K562 (cell line): ENCODE data around the gene ERI2. TPM values are rescaled to one million over a fixed set of nuclear protein-coding genes. Genes with fewer than 3 reads are reported as not detected.
A peak's percentile ranks its signal among the peaks of the same experiment; 100 is the strongest.

Source experiments
- ATF7 ChIP-seq: fragments of 450-650 bp; IDR thresholded peaks from 2 replicates; pipeline ENCODE4 v1.7.1; 2014; ENCODE audit warnings: mild to moderate bottlenecking, moderate library complexity
- CBX5 ChIP-seq: IDR thresholded peaks from 2 replicates; pipeline ENCODE4 v1.6.1; 2014; ENCODE audit warnings: low read depth, borderline replicate concordance
- EP400 ChIP-seq: fragments of 450-650 bp; IDR thresholded peaks from 2 replicates; pipeline ENCODE4 v1.6.1; 2017; ENCODE audit warnings: antibody characterized with exemption, mild to moderate bottlenecking, moderate library complexity
- ETV5 ChIP-seq: sonication (generic); formaldehyde crosslinking; IDR thresholded peaks from 2 replicates; pipeline ENCODE4 v1.4.0; 2020; ENCODE audit warnings: low read depth, mild to moderate bottlenecking, missing genetic modification reagents
- FIP1L1 ChIP-seq: fragments of 200-400 bp; formaldehyde crosslinking; IDR thresholded peaks from 2 replicates; pipeline ENCODE4 v1.6.1; 2018; ENCODE audit warnings: mild to moderate bottlenecking, low read depth, low read length; ENCODE audit not compliant: poor library complexity, severe bottlenecking
- HMGXB4 ChIP-seq: sonication (generic); formaldehyde crosslinking; IDR thresholded peaks from 2 replicates; pipeline ENCODE4 v1.8.1; 2023; ENCODE audit warnings: mild to moderate bottlenecking, missing genetic modification reagents
- HNRNPLL ChIP-seq: fragments of 200-400 bp; formaldehyde crosslinking; IDR thresholded peaks from 2 replicates; pipeline ENCODE4 v1.6.1; 2017; ENCODE audit warnings: low read length, low read depth, mild to moderate bottlenecking; ENCODE audit not compliant: poor library complexity, severe bottlenecking
- HOMEZ ChIP-seq: fragments of 250-450 bp; sonication (Bioruptor Pico); IDR thresholded peaks from 2 replicates; pipeline ENCODE4 v1.4.0; 2020; ENCODE audit warnings: mild to moderate bottlenecking, moderate library complexity
- MAFF ChIP-seq: IDR thresholded peaks from 2 replicates; pipeline ENCODE4 v1.6.1; 2012; ENCODE audit warnings: low read length, improper control_type of control experiment
- NBN ChIP-seq: fragments of 450-650 bp; IDR thresholded peaks from 2 replicates; pipeline ENCODE4 v1.6.1; 2016; ENCODE audit warnings: low read depth, mild to moderate bottlenecking
- NFATC3 ChIP-seq: fragments of 450-650 bp; IDR thresholded peaks from 2 replicates; pipeline ENCODE4 v1.6.1; 2017; ENCODE audit warnings: mild to moderate bottlenecking
- PHF8 ChIP-seq: fragments of 200-600 bp; sonication (generic); IDR thresholded peaks from 2 replicates; pipeline ENCODE4 v1.6.1; 2012; ENCODE audit warnings: mixed run types, mild to moderate bottlenecking, inconsistent platforms, low read length, moderate library complexity, borderline replicate concordance
- SIN3B ChIP-seq: fragments of 450-650 bp; IDR thresholded peaks from 2 replicates; pipeline ENCODE4 v1.6.1; 2017; ENCODE audit warnings: low read depth, mild to moderate bottlenecking, moderate library complexity
- STAT5A ChIP-seq: IDR thresholded peaks from 2 replicates; pipeline ENCODE4 v1.6.1; 2012; ENCODE audit warnings: low read length, inconsistent platforms, borderline replicate concordance
- ZFX ChIP-seq: sonication (generic); formaldehyde crosslinking; IDR thresholded peaks from 2 replicates; pipeline ENCODE4 v1.8.0; 2022; ENCODE audit warnings: mild to moderate bottlenecking, missing genetic modification reagents, moderate library complexity
- polyA plus RNA-seq, 8 experiments: library from polyadenylated mRNA; depleted of rRNA in 4 of 8; stranded (reverse) in 5 of 8; unstranded in 3 of 8; fragments of >200 nt; fragmentation: Nextera tagmentation in 2 of 8; fragmentation: Illumina TruSeq in 1 of 8; extraction: Ambion mirVana in 2 of 8; extraction: Trizol in 1 of 8; gene quantifications; 2 replicates each; pipeline versions ENCODE4 v1.2.1 to v1.2.3, GENCODE V29; 2011 to 2014; ENCODE audit warnings: inconsistent platforms in 1 of 8, missing spikeins in 1 of 8
- total RNA-seq, 7 experiments: library from RNA; depleted of rRNA in 6 of 7; stranded (reverse); fragments of >200 nt in 6 of 7; fragmentation: Illumina TruSeq in 2 of 7; extraction: Trizol in 2 of 7; gene quantifications; 2 replicates each; pipeline versions ENCODE4 v1.2.1 to v1.2.3, GENCODE V29; 2011 to 2021; ENCODE audit warnings: low replicate concordance in 1 of 7

Gene ERI2
- total and polyA plus RNA-seq, 9 of the 15 experiments (the other 6 are each of a cell fraction or from before 2014, with no cell fraction given): 23.3 to 57.0 (median 48.1) TPM

GRCh38 chr16:20747030-20747816 lies 59.0 kb downstream of the ERI2 start (continued):
- TF ChIP-seq HMGXB4 (no peak), ATF7 (peak; percentile 65; the same call in 1 of the 2 replicates), ZFX (CRISPR knock-in tag) (peak; percentile 50; the same call in 1 of the 2 replicates), PHF8 (no peak), ETV5 (CRISPR knock-in tag) (peak; percentile 75), STAT5A (peak; percentile 88), MAFF (peak; percentile 13; the same call in 1 of the 2 replicates), CBX5 (peak; percentile 98), FIP1L1 (no peak), HOMEZ (CRISPR knock-in tag) (no peak), NFATC3 (no peak), NBN (peak; percentile 65; the same call in 1 of the 2 replicates), EP400 (peak; percentile 43), SIN3B (no peak), HNRNPLL (no peak)
